ENCODE data around the gene CSNK1A1L. TPM values are rescaled to one million over a fixed set of nuclear protein-coding genes. Genes with fewer than 3 reads are reported as not detected.

The CSNK1A1L gene
- total and polyA plus RNA-seq, 2 donors (not counting 1 experiment from before 2014, with no cell fraction given) = not detected

GRCh38 chr13:37143911-37144310 is 38.4 kb upstream of the CSNK1A1L start:
- H3K4me3 ChIP-seq (ENCODE audit: control extremely low read depth in 1 of 5, extremely low read depth in 1 of 5, insufficient read depth in 1 of 5, low read depth in 2 of 5, low read length in 4 of 5) = no peak overlapping the region
- POLR2A ChIA-PET = no interaction called here
- intact Hi-C loops (cut with micrococcal nuclease) = no loop called here
- H3K79me2 ChIP-seq (ENCODE audit: control insufficient read depth, insufficient read depth, low read length) = no peaks in the 10 kb centered on the region
- H3K9me3 Mint-ChIP-seq (ENCODE audit: insufficient read depth) = peaks cover 4% of the 10 kb centered on the region
- no peaks in the 10 kb centered on the region for H3K4me1 ChIP-seq (ENCODE audit: control insufficient read depth in 2 of 2, insufficient read depth in 2 of 2, low read length in 2 of 2)
- no peak overlapping the region for H3K4me2 ChIP-seq (replicated peaks; ENCODE audit: low read depth, low read length, poor library complexity, severe bottlenecking)
- H3K4me3 Mint-ChIP-seq = no peak overlapping the region
- WGBS (ENCODE audit: insufficient coverage) = no CpG with 5 or more reads among the region's 1 CpG
- no peak for ATAC-seq (ENCODE audit: low read depth)
- H3K27ac ChIP-seq (ENCODE audit: low read length in 2 of 2) = no peak overlapping the region
- H4K20me1 ChIP-seq (ENCODE audit: control insufficient read depth, insufficient read depth, low read length, poor library complexity, severe bottlenecking) = no peaks in the 10 kb centered on the region
- no peaks in the 10 kb centered on the region for H3K27me3 Mint-ChIP-seq
- no peaks in the 10 kb centered on the region for H3K27me3 ChIP-seq (replicated peaks in 1 of 4; ENCODE audit: control extremely low read depth in 1 of 4, control insufficient read depth in 3 of 4, insufficient read depth in 4 of 4, low read length in 3 of 4)
- H3K36me3 ChIP-seq (replicated peaks in 1 of 2; ENCODE audit: control extremely low read depth in 1 of 2, control insufficient read depth in 1 of 2, extremely low read depth in 1 of 2, insufficient read depth in 2 of 2, low read length in 1 of 2) = no peaks in the 10 kb centered on the region
- H3K9me3 ChIP-seq (ENCODE audit: control extremely low read depth in 1 of 3, control insufficient read depth in 2 of 3, insufficient read depth in 1 of 3, low read length in 2 of 3) = no peaks in the 10 kb centered on the region
- no peaks in the 10 kb centered on the region for H3K4me1 Mint-ChIP-seq
- no peak overlapping the region for H2AFZ ChIP-seq (ENCODE audit: insufficient read depth, low read depth, low read length, poor library complexity, severe bottlenecking)
- no peak overlapping the region for H3K9ac ChIP-seq (ENCODE audit: low read length)
- no peak for DNase-seq
- CTCF ChIA-PET = no interaction called here
- no peak overlapping the region for H3K27ac Mint-ChIP-seq
- TF ChIP-seq CTCF (IDR thresholded peaks at IDR 0.05) (no peak), EZH2 (IDR thresholded peaks at IDR 0.05; ENCODE audit: borderline replicate concordance, insufficient read depth, low read depth, low read length, poor library complexity, severe bottlenecking) (no peak)

GRCh38 chr13:37142877-37143276 is 37.4 kb upstream of the CSNK1A1L start:
- TF ChIP-seq EZH2 (IDR thresholded peaks at IDR 0.05; ENCODE audit: borderline replicate concordance, insufficient read depth, low read depth, low read length, poor library complexity, severe bottlenecking) (no peak), CTCF (IDR thresholded peaks at IDR 0.05) (no peak)
- no peak overlapping the region for H3K27ac ChIP-seq (ENCODE audit: low read length in 2 of 2)
- H3K4me1 ChIP-seq (ENCODE audit: control insufficient read depth in 2 of 2, insufficient read depth in 2 of 2, low read length in 2 of 2) = no peaks in the 10 kb centered on the region
- WGBS (ENCODE audit: insufficient coverage) = 100% methylated on average over 1 of the region's 1 CpG
- no peaks in the 10 kb centered on the region for H4K20me1 ChIP-seq (ENCODE audit: control insufficient read depth, insufficient read depth, low read length, poor library complexity, severe bottlenecking)
- no peaks in the 10 kb centered on the region for H3K36me3 ChIP-seq (replicated peaks in 1 of 2; ENCODE audit: control extremely low read depth in 1 of 2, control insufficient read depth in 1 of 2, extremely low read depth in 1 of 2, insufficient read depth in 2 of 2, low read length in 1 of 2)
- H3K4me3 ChIP-seq (ENCODE audit: control extremely low read depth in 1 of 5, extremely low read depth in 1 of 5, insufficient read depth in 1 of 5, low read depth in 2 of 5, low read length in 4 of 5) = no peak overlapping the region
- no peak for ATAC-seq (ENCODE audit: low read depth)
- H3K9me3 Mint-ChIP-seq (ENCODE audit: insufficient read depth) = peaks cover 4% of the 10 kb centered on the region
- no peak overlapping the region for H3K4me3 Mint-ChIP-seq
- no peak overlapping the region for H3K9ac ChIP-seq (ENCODE audit: low read length)
- H3K9me3 ChIP-seq (ENCODE audit: control extremely low read depth in 1 of 3, control insufficient read depth in 2 of 3, insufficient read depth in 1 of 3, low read length in 2 of 3) = no peaks in the 10 kb centered on the region
- no peak overlapping the region for H3K4me2 ChIP-seq (replicated peaks; ENCODE audit: low read depth, low read length, poor library complexity, severe bottlenecking)
- intact Hi-C loops (cut with micrococcal nuclease) = no loop called here
- POLR2A ChIA-PET = no interaction called here
- no peaks in the 10 kb centered on the region for H3K27me3 ChIP-seq (replicated peaks in 1 of 4; ENCODE audit: control extremely low read depth in 1 of 4, control insufficient read depth in 3 of 4, insufficient read depth in 4 of 4, low read length in 3 of 4)
- CTCF ChIA-PET = no interaction called here
- no peaks in the 10 kb centered on the region for H3K79me2 ChIP-seq (ENCODE audit: control insufficient read depth, insufficient read depth, low read length)
- H3K27ac Mint-ChIP-seq = no peak overlapping the region
- H3K4me1 Mint-ChIP-seq = no peaks in the 10 kb centered on the region
- no peaks in the 10 kb centered on the region for H3K27me3 Mint-ChIP-seq
- H2AFZ ChIP-seq (ENCODE audit: insufficient read depth, low read depth, low read length, poor library complexity, severe bottlenecking) = no peak overlapping the region
- DNase-seq = no peak

Measured in B cell (primary cell).